ENCODE results near the gene NDUFB1.
A peak's percentile ranks its signal among the peaks of the same experiment; 100 is the strongest.

NDUFB1 gene

DNA sequence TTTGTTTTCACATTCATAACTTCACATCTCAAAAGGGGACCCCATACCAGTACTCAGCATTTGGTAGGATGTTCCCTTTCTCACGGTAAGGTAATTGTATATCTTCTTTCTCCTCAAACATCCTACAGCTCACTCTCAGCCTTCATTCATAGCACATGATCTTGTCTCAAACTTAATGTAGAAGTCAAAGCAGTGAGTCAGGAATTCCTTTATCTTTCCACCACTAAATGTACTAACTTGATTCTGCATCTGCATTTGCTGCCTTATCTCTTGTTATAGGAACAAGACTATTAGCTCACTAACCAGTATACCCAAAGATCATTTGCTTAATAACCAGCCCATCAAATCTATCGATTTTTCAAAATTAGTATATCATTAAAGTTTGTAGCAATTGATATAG lies 23.2 kb upstream of the NDUFB1 start:
- DNase-seq (ENCODE audit: low read depth) = no peak
- H3K4me3 ChIP-seq (ENCODE audit: low read depth, low read length) = no peak overlapping the region
- in situ Hi-C loops (cut with HindIII; ENCODE audit: low sequenced_read_pairs) = no loop called here
- TF ChIP-seq, protein P1, sequence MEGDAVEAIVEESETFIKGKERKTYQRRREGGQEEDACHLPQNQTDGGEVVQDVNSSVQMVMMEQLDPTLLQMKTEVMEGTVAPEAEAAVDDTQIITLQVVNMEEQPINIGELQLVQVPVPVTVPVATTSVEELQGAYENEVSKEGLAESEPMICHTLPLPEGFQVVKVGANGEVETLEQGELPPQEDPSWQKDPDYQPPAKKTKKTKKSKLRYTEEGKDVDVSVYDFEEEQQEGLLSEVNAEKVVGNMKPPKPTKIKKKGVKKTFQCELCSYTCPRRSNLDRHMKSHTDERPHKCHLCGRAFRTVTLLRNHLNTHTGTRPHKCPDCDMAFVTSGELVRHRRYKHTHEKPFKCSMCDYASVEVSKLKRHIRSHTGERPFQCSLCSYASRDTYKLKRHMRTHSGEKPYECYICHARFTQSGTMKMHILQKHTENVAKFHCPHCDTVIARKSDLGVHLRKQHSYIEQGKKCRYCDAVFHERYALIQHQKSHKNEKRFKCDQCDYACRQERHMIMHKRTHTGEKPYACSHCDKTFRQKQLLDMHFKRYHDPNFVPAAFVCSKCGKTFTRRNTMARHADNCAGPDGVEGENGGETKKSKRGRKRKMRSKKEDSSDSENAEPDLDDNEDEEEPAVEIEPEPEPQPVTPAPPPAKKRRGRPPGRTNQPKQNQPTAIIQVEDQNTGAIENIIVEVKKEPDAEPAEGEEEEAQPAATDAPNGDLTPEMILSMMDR (IDR thresholded peaks at IDR 0.05; ENCODE audit: low read depth, low read length, missing control alignments) = no peak

DNA sequence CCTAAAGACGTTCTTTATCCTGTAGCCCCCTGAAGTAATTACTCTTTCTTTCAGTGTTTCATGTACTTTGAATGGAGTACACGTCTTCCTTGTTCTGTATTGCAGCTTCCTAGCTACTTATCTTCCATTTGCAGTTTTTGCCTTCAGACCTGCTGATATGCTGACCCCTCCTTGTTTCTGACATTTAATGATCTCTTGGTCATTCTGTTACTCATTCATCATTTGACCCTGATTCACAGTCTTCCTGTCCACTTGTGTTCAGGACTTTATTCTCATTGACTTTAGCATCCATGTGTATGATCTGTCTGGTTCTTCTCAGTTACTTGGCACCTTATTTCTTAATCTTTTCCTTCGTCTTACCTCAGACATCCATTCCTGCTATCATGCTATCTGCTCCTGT lies 22.5 kb upstream of the NDUFB1 start:
- no peak overlapping the region for H3K4me3 ChIP-seq (ENCODE audit: low read depth, low read length)
- TF ChIP-seq, protein P1 (IDR thresholded peaks at IDR 0.05; ENCODE audit: low read depth, low read length, missing control alignments) = no peak
- DNase-seq (ENCODE audit: low read depth) = no peak
- in situ Hi-C loops (cut with HindIII; ENCODE audit: low sequenced_read_pairs) = no loop called here

DNA sequence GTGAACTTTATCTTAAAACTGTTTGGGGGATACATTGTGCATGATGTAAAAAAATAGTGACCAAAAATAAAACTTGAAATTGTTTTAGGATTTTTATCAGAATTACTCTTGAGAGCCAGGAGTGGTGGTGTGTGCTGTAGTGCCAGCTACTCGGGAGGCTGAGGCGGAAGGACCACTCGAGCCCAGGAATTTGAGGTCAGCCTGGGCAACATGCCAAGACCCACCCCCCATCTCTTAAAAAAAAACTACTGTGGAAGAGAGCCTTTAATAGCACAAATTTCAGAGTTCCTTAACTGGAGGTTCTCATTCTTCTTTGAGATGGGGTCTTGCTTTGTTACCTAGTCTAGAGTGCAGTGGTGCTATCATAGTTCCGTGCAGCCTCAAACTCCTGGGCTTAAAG lies 21.8 kb upstream of the NDUFB1 start:
- DNase-seq (ENCODE audit: low read depth) = no peak
- TF ChIP-seq, protein P1 (IDR thresholded peaks at IDR 0.05; ENCODE audit: low read depth, low read length, missing control alignments) = no peak
- in situ Hi-C loops (cut with HindIII; ENCODE audit: low sequenced_read_pairs) = no loop called here

DNA sequence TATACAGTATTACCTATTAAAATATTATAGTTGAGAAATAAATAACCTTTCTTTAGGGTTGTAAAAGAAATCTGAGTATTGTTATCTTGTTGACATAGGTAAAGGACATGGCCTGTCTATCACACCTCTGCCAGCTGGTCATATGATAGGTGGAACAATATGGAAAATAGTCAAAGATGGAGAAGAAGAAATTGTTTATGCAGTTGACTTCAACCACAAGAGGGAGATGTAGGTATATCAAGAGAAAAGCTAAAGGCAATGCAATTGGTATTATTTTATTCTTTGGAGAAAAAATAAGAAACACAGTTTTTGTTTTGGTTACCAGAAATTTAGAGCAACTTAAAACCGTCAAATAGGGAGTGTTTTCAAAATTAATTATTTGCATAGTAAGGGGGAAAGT lies 13.8 kb upstream of the NDUFB1 start:
- no peak overlapping the region for H3K4me3 ChIP-seq (ENCODE audit: low read depth, low read length)
- in situ Hi-C loops (cut with HindIII; ENCODE audit: low sequenced_read_pairs) = no loop called here
- TF ChIP-seq, protein P1 (IDR thresholded peaks at IDR 0.05; ENCODE audit: low read depth, low read length, missing control alignments) = peak; percentile 54
- peak; percentile 32 for DNase-seq (ENCODE audit: low read depth)

More for the DNA sequence above, 21.8 kb upstream of the NDUFB1 start:
- no peak overlapping the region for H3K4me3 ChIP-seq (ENCODE audit: low read depth, low read length)

DNA sequence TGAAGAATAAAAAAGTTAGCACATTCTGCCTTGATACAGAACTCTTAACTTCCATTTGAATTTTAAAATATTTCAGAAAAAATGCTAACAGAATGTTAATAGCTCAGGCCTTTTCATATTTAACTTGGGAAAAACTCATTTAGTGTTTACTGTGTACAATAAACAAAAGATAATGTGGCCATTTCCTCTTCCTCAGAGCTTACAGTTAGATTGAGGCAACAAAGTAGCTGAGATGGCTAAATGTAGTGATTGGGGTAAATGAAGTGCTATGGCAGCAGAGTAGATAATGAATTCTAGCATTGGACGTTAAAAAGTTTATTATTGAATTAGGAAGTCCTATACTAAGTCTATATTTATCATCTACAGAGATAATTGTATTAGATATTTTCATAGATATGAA lies 12.9 kb upstream of the NDUFB1 start:
- DNase-seq (ENCODE audit: low read depth) = no peak
- TF ChIP-seq, protein P1 (IDR thresholded peaks at IDR 0.05; ENCODE audit: low read depth, low read length, missing control alignments) = no peak
- no peak overlapping the region for H3K4me3 ChIP-seq (ENCODE audit: low read depth, low read length)
- in situ Hi-C loops (cut with HindIII; ENCODE audit: low sequenced_read_pairs) = no loop called here

DNA sequence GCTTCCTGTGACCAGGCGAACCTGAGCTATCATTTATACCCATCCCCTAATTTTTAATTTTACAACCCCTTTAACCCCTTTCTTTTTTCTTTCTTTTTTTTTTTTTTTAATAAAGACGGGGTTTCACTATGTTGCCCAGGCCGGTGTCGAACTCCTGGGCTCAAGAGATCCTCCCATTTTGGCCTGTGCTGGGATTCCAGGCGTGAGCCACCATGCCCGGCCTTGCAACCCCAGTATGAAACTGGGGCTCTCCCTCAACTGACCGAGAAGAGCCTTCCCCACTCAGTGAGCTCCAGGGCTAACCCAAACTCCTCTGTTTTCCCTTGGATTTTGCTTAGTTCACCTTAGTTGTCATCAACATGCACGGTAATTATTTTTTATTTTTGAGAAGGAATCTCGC lies 1.3 kb upstream of the NDUFB1 start:
- H3K4me3 ChIP-seq (ENCODE audit: low read depth, low read length) = peak overlapping the region; percentile 91
- TF ChIP-seq, protein P1 (IDR thresholded peaks at IDR 0.05; ENCODE audit: low read depth, low read length, missing control alignments) = no peak
- in situ Hi-C loops (cut with HindIII; ENCODE audit: low sequenced_read_pairs) = no loop called here
- DNase-seq (ENCODE audit: low read depth) = no peak

DNA sequence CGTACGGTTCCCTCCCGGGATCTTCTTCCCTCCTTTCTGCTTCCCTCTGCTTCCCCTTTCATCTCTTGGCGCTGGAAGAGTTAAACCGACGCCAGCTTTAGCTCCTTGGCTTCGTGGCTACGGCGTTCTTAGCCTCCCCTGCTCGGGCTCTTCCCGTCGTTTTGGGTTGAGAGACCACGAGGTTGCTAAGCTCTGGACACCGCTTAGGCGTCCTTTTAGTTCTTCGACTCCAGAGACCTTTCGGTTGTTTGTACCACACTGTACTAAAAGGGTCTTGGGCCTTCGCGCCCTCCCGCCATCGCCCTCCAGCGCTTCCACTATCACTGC lies 808 bp upstream of the NDUFB1 start:
- DNase-seq (ENCODE audit: low read depth) = no peak
- in situ Hi-C loops (cut with HindIII; ENCODE audit: low sequenced_read_pairs) = no loop called here
- H3K4me3 ChIP-seq (ENCODE audit: low read depth, low read length) = peak overlapping the region; percentile 91
- TF ChIP-seq, protein P1 (IDR thresholded peaks at IDR 0.05; ENCODE audit: low read depth, low read length, missing control alignments) = no peak

Data from astrocyte of the cerebellum (primary cell).